Liver (tissue), 9 donors: Measurements from ENCODE around the gene SNX9. TPM values are rescaled to one million over a fixed set of nuclear protein-coding genes. Genes with fewer than 3 reads are reported as not detected.

Experiments
- DNase-seq: peaks from one replicate; pipeline ENCODE4 v3.0.0-alpha.2; 2017; ENCODE audit warnings: low spot score
- H3K27ac ChIP-seq, 2 donors: one replicate each; pipeline ENCODE4 v1.7.0; 2013; ENCODE audit warnings: inconsistent platforms in 2 of 2, low read length in 2 of 2, control low read depth in 1 of 2, low read depth in 1 of 2, mild to moderate bottlenecking in 1 of 2
- H3K27me3 ChIP-seq, 4 donors: one replicate each; pipeline versions ENCODE4 v1.6.1 to v1.7.0; 2013; ENCODE audit warnings: low read length in 3 of 4, inconsistent platforms in 1 of 4, mild to moderate bottlenecking in 1 of 4, moderate library complexity in 1 of 4; ENCODE audit not compliant: control insufficient read depth in 4 of 4, insufficient read depth in 4 of 4
- H3K36me3 ChIP-seq, 4 donors: one replicate each; pipeline versions ENCODE4 v1.6.1 to v1.7.0; 2013; ENCODE audit warnings: low read length in 3 of 4, mild to moderate bottlenecking in 3 of 4, low read depth in 1 of 4, moderate library complexity in 1 of 4; ENCODE audit not compliant: control insufficient read depth in 4 of 4, insufficient read depth in 3 of 4
- H3K4me1 ChIP-seq, 4 donors: one replicate each; pipeline versions ENCODE4 v1.6.1 to v1.7.0; 2013; ENCODE audit warnings: low read length in 3 of 4, mild to moderate bottlenecking in 3 of 4, moderate library complexity in 1 of 4; ENCODE audit not compliant: control insufficient read depth in 4 of 4, insufficient read depth in 4 of 4
- H3K4me3 ChIP-seq, 3 donors: one replicate each; pipeline versions ENCODE4 v1.6.1 to v1.7.0; 2013; ENCODE audit warnings: low read length in 3 of 3, control low read depth in 1 of 3, low read depth in 1 of 3, mild to moderate bottlenecking in 1 of 3
- H3K9ac ChIP-seq, 2 donors: one replicate each; pipeline ENCODE4 v1.7.0; 2013; ENCODE audit warnings: low read length in 2 of 2, mild to moderate bottlenecking in 2 of 2, moderate library complexity in 2 of 2, control low read depth in 1 of 2, low read depth in 1 of 2
- H3K9me3 ChIP-seq, 4 donors: one replicate each; pipeline versions ENCODE4 v1.6.1 to v1.7.0; 2013; ENCODE audit warnings: low read length in 3 of 4; ENCODE audit not compliant: control insufficient read depth in 4 of 4
- ATF3 ChIP-seq: IDR thresholded peaks from 2 replicates; pipeline ENCODE4 v1.6.1; 2016; ENCODE audit warnings: antibody characterized with exemption
- CTCF ChIP-seq: fragments of 150-350 bp; IDR thresholded peaks from 2 replicates; pipeline ENCODE4 v1.5.1; 2017; ENCODE audit warnings: improper control_type of control experiment, low read depth, low read length; ENCODE audit not compliant: missing input control
- EGR1 ChIP-seq, 2 donors: IDR thresholded peaks; 2 replicates each; pipeline ENCODE4 v1.6.1; 2016 to 2018; ENCODE audit warnings: antibody characterized with exemption in 2 of 2, low read depth in 2 of 2
- FOXA1 ChIP-seq: IDR thresholded peaks from 2 replicates; pipeline ENCODE4 v1.6.1; 2016; ENCODE audit warnings: antibody characterized with exemption
- FOXA2 ChIP-seq: IDR thresholded peaks from 2 replicates; pipeline ENCODE4 v1.6.1; 2016; ENCODE audit warnings: antibody characterized with exemption
- GABPA ChIP-seq, 2 donors: IDR thresholded peaks in 1 of 2; conservative IDR thresholded peaks in 1 of 2; 2 replicates each; pipeline ENCODE4 v1.6.1; 2016; ENCODE audit warnings: antibody characterized with exemption in 2 of 2, mild to moderate bottlenecking in 1 of 2, moderate library complexity in 1 of 2
- HNF4A ChIP-seq, 2 donors: conservative IDR thresholded peaks; 2 replicates each; pipeline ENCODE4 v1.6.1; 2016; ENCODE audit warnings: antibody characterized with exemption in 2 of 2, mild to moderate bottlenecking in 2 of 2
- HNF4G ChIP-seq: IDR thresholded peaks from 2 replicates; pipeline ENCODE4 v1.6.1; 2016; ENCODE audit warnings: antibody characterized with exemption
- JUND ChIP-seq, 2 donors: IDR thresholded peaks; 2 replicates each; pipeline ENCODE4 v1.6.1; 2016; ENCODE audit warnings: antibody characterized with exemption in 2 of 2
- REST ChIP-seq: IDR thresholded peaks from 2 replicates; pipeline ENCODE4 v1.6.1; 2016; ENCODE audit warnings: antibody characterized with exemption, mild to moderate bottlenecking
- TAF1 ChIP-seq: conservative IDR thresholded peaks from 2 replicates; pipeline ENCODE4 v1.6.1; 2016; ENCODE audit warnings: antibody characterized with exemption, mild to moderate bottlenecking
- YY1 ChIP-seq: IDR thresholded peaks from 2 replicates; pipeline ENCODE4 v1.6.1; 2016; ENCODE audit warnings: antibody characterized with exemption, mild to moderate bottlenecking
- ZBTB33 ChIP-seq: IDR thresholded peaks from 2 replicates; pipeline ENCODE4 v1.6.1; 2016; ENCODE audit warnings: antibody characterized with exemption
- WGBS: extraction: QIAGEN DNeasy Blood & Tissue Kit; methylation state at CpG from one replicate; pipeline ENCODE4 v1.1.7; 2013; 5-methylcytosine and 5-hydroxymethylcytosine counted together
- polyA plus RNA-seq, 2 donors: library from polyadenylated mRNA; stranded (reverse) in 1 of 2; unstranded in 1 of 2; fragments of 200-250 nt in 1 of 2; fragments of >200 nt in 1 of 2; fragmentation: Nextera tagmentation in 1 of 2; extraction: Ambion mirVana in 1 of 2; gene quantifications; one replicate each; pipeline versions ENCODE4 v1.2.1 to v1.2.3, GENCODE V29; 2013 to 2015
- total RNA-seq, 2 donors: library from RNA; depleted of rRNA; stranded (reverse); fragments of >200 nt; gene quantifications; one replicate each; pipeline ENCODE4 v1.2.3, GENCODE V29; 2014
- donor health status: healthy.
- donor health status: healthy.
- donor health status: healthy.
- donor health status: healthy.
- donor health status: healthy.

The SNX9 gene
- total and polyA plus RNA-seq, 4 donors: 16.4 to 31.0 (median 22.3) TPM

- Histone ChIP-seq H3K4me3 (no peak overlapping the region), H3K36me3 (peaks cover 0 to 15% (median 11%) of the 10 kb centered on the region in 4 donors), H3K9ac (no peak overlapping the region), H3K27me3 (no peaks in the 10 kb centered on the region), H3K27ac (no peak overlapping the region), H3K9me3 (no peaks in the 10 kb centered on the region), H3K4me1 (no peaks in the 10 kb centered on the region)
- DNase-seq: no peak
- TF ChIP-seq YY1: no peak
- no peak for TF ChIP-seq TAF1
- no peak for TF ChIP-seq JUND (IDR thresholded peaks at IDR 0.05)
- no peak for TF ChIP-seq REST
- no peak for TF ChIP-seq FOXA1
- no peak for TF ChIP-seq EGR1 (IDR thresholded peaks at IDR 0.05; ENCODE audit: low read depth in 2 of 2)
- no peak for TF ChIP-seq ATF3
- no peak for TF ChIP-seq HNF4A (conservative IDR thresholded peaks at IDR 0.05)
- no peak for TF ChIP-seq CTCF
- 93% methylated on average over 2 of the region's 2 CpGs for WGBS
These were observed 61.7 kb downstream of the SNX9 start for GRCh38 chr6:157884756-157885155.

GRCh38 chr6:157885211-157885788 is 62.3 kb downstream of the SNX9 start:
- DNase-seq: no peak
- Histone ChIP-seq H3K36me3 (peaks cover 0 to 15% (median 11%) of the 10 kb centered on the region in 4 donors), H3K9me3 (no peaks in the 10 kb centered on the region), H3K4me1 (no peaks in the 10 kb centered on the region), H3K9ac (no peak overlapping the region), H3K27ac (no peak overlapping the region), H3K27me3 (no peaks in the 10 kb centered on the region), H3K4me3 (no peak overlapping the region)
- 79% methylated on average over 7 of the region's 7 CpGs for WGBS
- TF ChIP-seq GABPA (IDR thresholded peaks at IDR 0.05 in 1 of 2, conservative IDR thresholded peaks at IDR 0.05 in 1 of 2) (no peak), TAF1 (no peak), FOXA1 (no peak), YY1 (no peak)

GRCh38 chr6:157885876-157886275 is 62.8 kb downstream of the SNX9 start:
- Histone ChIP-seq H3K27ac (no peak overlapping the region), H3K4me1 (no peaks in the 10 kb centered on the region), H3K9me3 (no peaks in the 10 kb centered on the region), H3K36me3 (peaks cover 0 to 15% (median 11%) of the 10 kb centered on the region in 4 donors), H3K27me3 (no peaks in the 10 kb centered on the region), H3K9ac (no peak overlapping the region), H3K4me3 (no peak overlapping the region)
- 98% methylated on average over 8 of the region's 8 CpGs for WGBS
- no peak for DNase-seq
- no peak for TF ChIP-seq ZBTB33
- TF ChIP-seq ATF3: no peak
- no peak for TF ChIP-seq CTCF
- TF ChIP-seq EGR1 (IDR thresholded peaks at IDR 0.05; ENCODE audit: low read depth in 2 of 2): no peak
- TF ChIP-seq HNF4G: no peak
- TF ChIP-seq TAF1: no peak
- no peak for TF ChIP-seq FOXA2
